Uterus (tissue), 4 donors: ENCODE measurements around the gene FAM167B. TPM values are rescaled to one million over a fixed set of nuclear protein-coding genes. Genes with fewer than 3 reads are reported as not detected.

Experiments used
- DNase-seq, 2 donors: peaks; one replicate each; pipeline ENCODE4 v3.0.0-alpha.2; 2019 to 2020
- H3K27ac ChIP-seq, 2 donors: fragments of 200-600 bp; sonication (generic); 1 replicate in 1 of 2; 2 replicates in 1 of 2; pipeline ENCODE4 v1.5.1; 2016 to 2018
- H3K27me3 ChIP-seq, 2 donors: fragments of 200-600 bp; sonication (generic); one replicate each; pipeline ENCODE4 v1.5.1; 2018 to 2019; ENCODE audit warnings: control low read depth in 1 of 2
- H3K36me3 ChIP-seq, 2 donors: fragments of 200-600 bp; sonication (generic); one replicate each; pipeline ENCODE4 v1.5.1; 2019; ENCODE audit warnings: control low read depth in 1 of 2
- H3K4me1 ChIP-seq, 2 donors: fragments of 200-600 bp; sonication (generic); one replicate each; pipeline ENCODE4 v1.5.1; 2018 to 2019; ENCODE audit warnings: control low read depth in 1 of 2
- H3K4me3 ChIP-seq, 2 donors: fragments of 200-600 bp; sonication (generic); 1 replicate in 1 of 2; 2 replicates in 1 of 2; pipeline ENCODE4 v1.5.1; 2018 to 2019; ENCODE audit warnings: mild to moderate bottlenecking in 1 of 2
- H3K9me3 ChIP-seq, 2 donors: fragments of 200-600 bp; sonication (generic); one replicate each; pipeline ENCODE4 v1.5.1; 2019; ENCODE audit warnings: control low read depth in 1 of 2
- POLR2A ChIP-seq, 2 donors: fragments of 450-650 bp; IDR thresholded peaks; one replicate each; pipeline ENCODE4 v1.6.1; 2016; ENCODE audit warnings: antibody characterized with exemption in 2 of 2, mild to moderate bottlenecking in 1 of 2, moderate library complexity in 1 of 2
- intact Hi-C: fragments of 100-400 bp; cut with DNase I; formaldehyde crosslinking; loops from one replicate; pipeline ENCODE4 v1.15.1; 2023; ENCODE audit warnings: low total_unique reads
- total RNA-seq, 4 donors: library from RNA; depleted of rRNA in 3 of 4; stranded (reverse); fragments of >200 nt in 3 of 4; gene quantifications; one replicate each; pipeline versions ENCODE4 v1.1.0 to v1.2.4, GENCODE V29; 2014 to 2023
- TF ChIP-seq, protein P1 (sequence below), 4 experiments: fragments of 200-600 bp in 2 of 4; fragments of 450-650 bp in 2 of 4; sonication (generic) in 2 of 4; IDR thresholded peaks; one replicate each; pipeline ENCODE4 v1.5.1; 2016 to 2019; ENCODE audit warnings: antibody characterized with exemption in 4 of 4, mild to moderate bottlenecking in 2 of 4, moderate library complexity in 1 of 4
- donor health status: DM: yes; HTN: yes; CAD: no.

Gene FAM167B
- total RNA-seq, 4 donors from 2014 or later, result 1.2 to 29.0 (median 13.1) TPM; not detected in 1

DNA sequence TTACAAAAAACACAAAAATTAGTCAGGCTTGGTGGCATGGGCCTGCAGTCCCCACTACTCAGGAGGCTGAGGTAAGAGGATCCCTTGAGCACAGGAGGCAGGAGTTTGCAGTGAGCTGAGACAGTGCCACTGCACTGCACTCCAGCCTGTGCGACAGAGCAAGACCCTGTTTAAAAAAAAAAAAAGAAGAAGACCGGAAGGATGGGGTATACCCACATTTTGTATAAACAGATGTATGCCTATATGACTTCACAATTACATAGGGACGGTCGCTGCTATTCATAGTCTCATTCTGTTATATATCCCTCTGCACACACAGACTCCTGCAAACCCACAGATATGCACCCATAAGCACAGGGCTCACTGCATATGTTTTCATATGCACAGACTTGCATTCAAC, 16.7 kb downstream of the FAM167B start:
- Histone ChIP-seq H3K4me1 (no peaks in the 10 kb centered on the region), H3K36me3 (no peaks in the 10 kb centered on the region), H3K27ac (no peak overlapping the region), H3K9me3 (no peaks in the 10 kb centered on the region), H3K27me3 (no peaks in the 10 kb centered on the region), H3K4me3 (no peak overlapping the region)
- TF ChIP-seq, protein P1, sequence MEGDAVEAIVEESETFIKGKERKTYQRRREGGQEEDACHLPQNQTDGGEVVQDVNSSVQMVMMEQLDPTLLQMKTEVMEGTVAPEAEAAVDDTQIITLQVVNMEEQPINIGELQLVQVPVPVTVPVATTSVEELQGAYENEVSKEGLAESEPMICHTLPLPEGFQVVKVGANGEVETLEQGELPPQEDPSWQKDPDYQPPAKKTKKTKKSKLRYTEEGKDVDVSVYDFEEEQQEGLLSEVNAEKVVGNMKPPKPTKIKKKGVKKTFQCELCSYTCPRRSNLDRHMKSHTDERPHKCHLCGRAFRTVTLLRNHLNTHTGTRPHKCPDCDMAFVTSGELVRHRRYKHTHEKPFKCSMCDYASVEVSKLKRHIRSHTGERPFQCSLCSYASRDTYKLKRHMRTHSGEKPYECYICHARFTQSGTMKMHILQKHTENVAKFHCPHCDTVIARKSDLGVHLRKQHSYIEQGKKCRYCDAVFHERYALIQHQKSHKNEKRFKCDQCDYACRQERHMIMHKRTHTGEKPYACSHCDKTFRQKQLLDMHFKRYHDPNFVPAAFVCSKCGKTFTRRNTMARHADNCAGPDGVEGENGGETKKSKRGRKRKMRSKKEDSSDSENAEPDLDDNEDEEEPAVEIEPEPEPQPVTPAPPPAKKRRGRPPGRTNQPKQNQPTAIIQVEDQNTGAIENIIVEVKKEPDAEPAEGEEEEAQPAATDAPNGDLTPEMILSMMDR (IDR thresholded peaks at IDR 0.05), result no peak
- no peak for TF ChIP-seq POLR2A (IDR thresholded peaks at IDR 0.05)
- intact Hi-C loops, result no loop called here
- no peak for DNase-seq

DNA sequence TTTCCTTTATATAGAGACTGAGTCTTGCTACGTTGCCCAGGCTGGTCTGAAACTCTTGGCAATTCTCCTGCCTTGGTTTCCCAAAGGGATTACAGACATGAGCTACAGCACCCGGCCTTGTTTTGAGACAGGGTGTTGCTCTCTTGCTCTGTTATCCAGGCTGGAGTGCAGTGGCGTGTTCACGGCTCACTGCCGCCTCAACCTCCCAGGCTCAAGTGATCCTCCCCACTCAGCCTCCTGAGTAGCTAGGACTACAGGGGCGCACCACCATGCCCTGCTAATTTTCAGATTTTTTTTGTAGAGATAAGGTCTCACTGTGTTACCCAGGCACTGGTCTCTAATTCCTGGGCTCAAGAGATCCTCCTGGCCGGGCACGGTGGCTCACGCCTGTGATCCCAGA, 18.8 kb downstream of the FAM167B start:
- Histone ChIP-seq H3K4me1 (no peaks in the 10 kb centered on the region), H3K27me3 (no peaks in the 10 kb centered on the region), H3K4me3 (no peak overlapping the region), H3K9me3 (no peaks in the 10 kb centered on the region), H3K36me3 (no peaks in the 10 kb centered on the region), H3K27ac (no peak overlapping the region)
- DNase-seq, result no peak
- no peak for TF ChIP-seq POLR2A (IDR thresholded peaks at IDR 0.05)
- TF ChIP-seq, protein P1 (IDR thresholded peaks at IDR 0.05), result no peak
- intact Hi-C loops, result no loop called here

- no peak for DNase-seq
- H3K4me3 ChIP-seq, result no peak overlapping the region
- no peaks in the 10 kb centered on the region for H3K9me3 ChIP-seq
- TF ChIP-seq, protein P1 (IDR thresholded peaks at IDR 0.05), result no peak
- TF ChIP-seq POLR2A (IDR thresholded peaks at IDR 0.05), result no peak
- no peak overlapping the region for H3K27ac ChIP-seq
- intact Hi-C loops, result no loop called here
- no peaks in the 10 kb centered on the region for H3K4me1 ChIP-seq
- H3K36me3 ChIP-seq, result no peaks in the 10 kb centered on the region
- H3K27me3 ChIP-seq, result no peaks in the 10 kb centered on the region
Observed at GRCh38 chr1:32266921-32267591, 20.0 kb downstream of the FAM167B start.

DNA sequence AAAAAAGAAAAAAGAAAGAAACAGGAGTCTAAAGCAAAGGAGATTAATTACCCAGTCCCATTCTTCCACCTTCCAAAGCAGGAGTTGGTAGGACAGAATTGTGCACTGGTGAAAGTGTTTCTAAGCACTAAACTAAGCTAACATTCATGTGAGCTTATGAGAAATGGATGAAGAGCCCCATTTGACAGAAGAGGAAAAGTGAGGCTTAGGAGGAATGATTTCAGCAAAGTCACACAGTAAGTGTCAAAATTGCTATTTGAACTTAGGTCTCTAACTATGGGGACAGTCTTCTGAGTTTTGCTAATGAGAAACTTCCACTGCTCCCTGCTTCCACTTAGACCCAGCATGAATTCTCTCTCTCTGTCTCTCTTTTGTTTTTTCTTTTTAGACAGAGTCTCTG, 22.7 kb downstream of the FAM167B start:
- H3K27me3 ChIP-seq, result no peaks in the 10 kb centered on the region
- H3K4me1 ChIP-seq, result no peaks in the 10 kb centered on the region
- intact Hi-C loops, result no loop called here

More for the DNA sequence above, 22.7 kb downstream of the FAM167B start:
- Histone ChIP-seq H3K36me3 (no peaks in the 10 kb centered on the region), H3K9me3 (no peaks in the 10 kb centered on the region), H3K4me3 (no peak overlapping the region), H3K27ac (no peak overlapping the region)
- DNase-seq, result no peak
- TF ChIP-seq POLR2A (IDR thresholded peaks at IDR 0.05), result no peak
- TF ChIP-seq, protein P1 (IDR thresholded peaks at IDR 0.05), result no peak
